H4 (cell line): ENCODE measurements around the gene LRIT3. TPM values are rescaled to one million over a fixed set of nuclear protein-coding genes. Genes with fewer than 3 reads are reported as not detected.
A peak's percentile ranks its signal among the peaks of the same experiment; 100 is the strongest.
"Not testable (repeated sequence)": the region's sequence is repeated elsewhere in the genome, so short reads cannot be mapped to it uniquely, and the experiment has no call there.

Experiments
- DNase-seq: peaks from one replicate; pipeline ENCODE4 v3.0.0-alpha.2; 2015; ENCODE audit warnings: low spot score
- total RNA-seq: library from RNA; depleted of rRNA; stranded (reverse); fragments of >200 nt; shearing (Covaris generic); gene quantifications from 2 replicates; pipeline ENCODE4 v1.2.3, GENCODE V29; 2014

LRIT3 gene
- total RNA-seq, 1 experiment from 2014 or later = not detected

DNA sequence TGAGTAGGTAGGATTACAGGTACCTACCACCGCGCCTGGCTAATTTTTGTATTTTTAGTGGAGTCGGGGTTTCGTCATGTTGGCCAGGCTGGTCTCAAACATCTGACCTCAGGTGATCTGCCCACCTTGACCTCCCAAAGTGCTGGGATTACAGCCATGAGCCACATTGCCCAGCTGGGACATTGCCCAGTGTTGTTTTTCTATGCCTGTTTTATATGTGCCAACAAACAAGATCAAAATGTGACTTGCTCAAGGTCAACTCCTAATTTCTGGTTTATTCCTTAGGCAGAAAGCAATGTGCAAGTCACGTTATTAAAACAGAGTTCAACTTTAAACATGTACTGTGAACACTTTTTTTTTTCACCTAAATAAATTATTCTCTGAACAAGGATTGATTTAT lies 2.7 kb downstream of the LRIT3 start:
- no peak for DNase-seq

DNA sequence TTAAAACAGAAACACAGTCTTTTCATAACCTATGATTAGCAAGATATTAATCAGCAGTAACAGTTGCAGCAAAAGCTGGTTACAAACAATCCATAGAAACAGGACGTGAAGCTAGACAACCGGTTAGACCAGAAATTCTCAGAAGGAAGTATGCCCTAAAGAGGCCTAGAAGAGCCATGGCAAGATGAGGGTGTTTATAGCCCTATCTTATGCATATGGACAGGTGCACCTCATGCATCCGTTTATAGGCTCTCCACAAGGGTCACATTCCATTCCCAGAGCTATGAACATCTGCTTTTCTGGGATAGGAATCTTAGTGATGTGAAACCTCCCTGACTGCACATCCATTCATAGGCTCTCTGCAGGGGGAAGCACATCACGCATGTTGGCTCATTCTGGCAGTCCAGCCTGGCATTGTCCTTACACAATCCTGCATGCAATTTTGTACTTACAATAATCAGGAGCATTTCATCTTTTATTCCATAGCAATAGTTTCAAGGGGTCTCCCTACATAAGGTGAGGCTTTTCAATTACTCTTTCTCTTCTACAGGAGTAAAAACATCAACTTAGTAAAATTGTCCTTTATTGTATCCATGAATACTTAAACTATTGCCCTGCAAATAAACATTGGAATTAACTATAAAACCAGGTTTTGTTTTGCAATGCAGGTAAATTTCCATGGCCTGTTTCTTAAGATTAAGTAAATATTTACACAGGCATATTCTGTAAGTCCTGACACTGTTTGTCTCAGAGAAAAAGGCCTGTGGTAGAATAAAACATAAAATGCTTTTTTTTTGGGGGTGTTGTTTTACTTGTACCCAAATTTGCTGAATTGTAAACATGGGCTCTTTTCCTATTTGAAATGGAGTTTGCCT lies 11.8 kb downstream of the LRIT3 start:
- DNase-seq = not testable (repeated sequence)

DNA sequence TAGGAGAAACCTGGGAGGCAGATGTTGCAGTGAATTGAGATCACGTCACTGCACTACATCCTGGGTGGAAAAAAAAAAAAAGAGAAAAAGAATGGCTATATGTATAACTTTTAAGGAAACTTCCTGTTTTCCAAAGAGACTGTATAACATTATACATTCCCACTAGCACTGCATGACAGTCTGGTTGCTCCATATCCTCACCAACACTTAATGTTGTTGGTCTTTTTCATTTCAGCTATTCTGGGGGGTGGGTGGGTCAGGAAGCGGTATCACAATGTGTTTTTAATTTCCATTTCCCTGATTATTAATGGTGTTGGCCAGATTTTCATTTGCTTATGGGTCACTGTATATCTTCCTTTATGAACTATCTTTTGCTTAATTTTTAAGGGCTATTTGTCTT lies 13.4 kb downstream of the LRIT3 start:
- no peak for DNase-seq

DNA sequence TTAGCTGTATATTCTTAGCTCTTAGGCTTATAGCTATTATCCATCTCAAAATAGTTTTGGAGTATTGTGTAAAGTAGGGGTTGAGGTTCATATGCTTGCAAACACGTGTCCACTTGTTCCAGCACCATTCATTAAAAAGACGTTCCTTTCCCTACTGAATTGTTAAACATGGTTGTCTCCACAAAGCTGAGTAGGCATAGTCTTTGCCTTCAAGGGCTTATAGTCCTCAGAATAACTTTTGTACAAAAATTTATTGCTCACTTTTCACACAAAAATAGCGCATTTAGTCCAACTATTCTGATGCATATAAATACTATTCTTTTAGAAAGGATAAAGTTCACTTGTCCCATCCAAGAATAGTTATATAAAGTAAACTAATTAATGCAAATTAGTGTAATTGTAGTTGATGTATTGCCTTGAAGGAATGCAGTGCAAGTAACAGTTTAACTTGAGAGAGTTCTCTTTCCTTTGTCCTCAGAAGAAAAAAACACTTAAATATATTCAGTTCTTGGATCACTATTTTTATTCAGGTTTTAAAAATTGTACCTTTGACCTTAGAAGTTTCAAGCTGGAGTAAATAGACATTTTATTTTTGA lies 14.1 kb downstream of the LRIT3 start:
- no peak for DNase-seq

DNA sequence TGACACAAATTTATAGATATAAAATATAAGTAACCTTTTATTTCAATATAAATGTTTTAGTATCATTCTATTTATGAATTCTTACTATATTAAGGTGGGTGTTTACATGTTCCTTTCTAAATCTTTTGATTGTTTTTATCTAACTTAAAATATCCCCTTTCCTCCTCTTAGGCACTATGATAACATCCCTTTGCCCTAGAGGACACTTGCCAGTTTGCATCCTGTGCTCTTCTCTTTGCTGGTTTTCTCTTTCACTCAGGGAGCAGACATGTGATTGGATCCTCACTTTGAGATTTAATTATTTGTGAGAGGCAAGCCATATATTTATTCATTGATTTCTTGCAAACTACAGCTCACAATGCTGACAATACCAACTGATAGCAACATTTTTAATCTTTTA lies 16.2 kb downstream of the LRIT3 start:
- no peak for DNase-seq

DNA sequence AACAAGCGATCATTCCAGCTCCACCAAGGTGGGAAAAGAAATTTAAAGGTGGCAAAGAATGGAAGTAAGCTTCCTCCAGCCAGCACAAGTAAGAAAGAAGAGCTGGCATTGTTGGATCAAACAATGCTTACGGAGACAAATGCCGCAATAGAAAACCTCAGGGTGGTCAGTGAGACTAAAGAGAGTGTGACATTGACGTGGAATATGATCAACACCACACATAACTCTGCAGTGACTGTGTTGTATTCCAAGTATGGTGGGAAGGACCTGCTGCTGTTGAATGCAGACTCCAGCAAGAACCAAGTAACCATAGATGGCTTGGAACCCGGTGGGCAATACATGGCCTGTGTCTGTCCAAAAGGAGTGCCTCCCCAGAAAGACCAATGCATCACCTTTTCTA lies 22.2 kb downstream of the LRIT3 start:
- no peak for DNase-seq

DNA sequence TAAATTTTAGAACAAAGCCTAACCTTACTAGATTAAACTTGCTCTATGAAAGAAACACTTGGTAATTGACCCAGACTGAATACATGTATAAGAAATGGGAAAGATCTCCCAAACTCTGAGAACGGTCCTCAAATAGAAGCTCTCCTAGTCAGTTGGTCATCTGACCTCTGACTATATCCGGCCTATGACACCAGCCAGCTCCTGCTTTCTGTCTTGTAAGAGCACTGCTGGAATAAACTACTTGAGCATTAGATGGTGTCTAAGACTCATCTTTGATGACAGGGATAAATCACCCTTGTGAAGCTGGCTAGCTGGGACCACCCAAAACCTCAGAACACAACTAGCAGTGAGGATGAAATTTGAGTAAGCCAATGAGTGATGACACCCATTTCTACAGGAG lies 24.2 kb downstream of the LRIT3 start:
- DNase-seq = no peak

DNA sequence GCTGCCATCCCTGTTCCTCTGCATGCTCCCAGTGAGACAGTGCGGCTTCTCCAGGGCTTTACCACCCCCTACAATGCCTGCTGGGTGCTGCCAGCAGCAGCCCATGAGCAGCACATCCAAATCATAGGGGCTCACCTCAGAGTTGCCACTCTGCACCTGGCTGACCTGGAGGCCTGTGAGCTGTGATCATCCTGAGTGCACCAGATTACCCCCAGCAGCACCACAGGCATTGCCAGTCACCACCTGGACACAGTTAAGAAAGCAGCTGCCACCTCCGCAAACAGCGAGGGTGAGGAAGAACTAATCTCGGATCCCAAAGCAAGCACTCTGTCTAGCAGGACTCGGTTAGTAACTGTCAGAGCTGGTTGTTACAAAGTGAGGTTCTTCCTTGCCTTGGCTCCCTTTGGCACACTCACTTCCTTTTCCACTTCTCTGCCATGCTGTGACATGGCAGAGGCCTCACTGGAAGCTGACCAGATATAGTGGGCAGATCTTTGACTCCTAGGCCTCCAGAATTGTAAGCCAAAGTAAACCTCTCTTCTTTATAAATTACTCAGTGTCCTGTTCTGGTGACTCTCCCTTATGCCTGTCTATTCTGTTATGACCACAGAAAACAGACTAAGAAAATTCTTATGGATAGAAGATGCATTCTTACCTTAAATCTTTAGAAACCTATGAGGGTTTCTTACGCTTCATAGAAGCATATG lies 25.2 kb downstream of the LRIT3 start:
- no peak for DNase-seq

DNA sequence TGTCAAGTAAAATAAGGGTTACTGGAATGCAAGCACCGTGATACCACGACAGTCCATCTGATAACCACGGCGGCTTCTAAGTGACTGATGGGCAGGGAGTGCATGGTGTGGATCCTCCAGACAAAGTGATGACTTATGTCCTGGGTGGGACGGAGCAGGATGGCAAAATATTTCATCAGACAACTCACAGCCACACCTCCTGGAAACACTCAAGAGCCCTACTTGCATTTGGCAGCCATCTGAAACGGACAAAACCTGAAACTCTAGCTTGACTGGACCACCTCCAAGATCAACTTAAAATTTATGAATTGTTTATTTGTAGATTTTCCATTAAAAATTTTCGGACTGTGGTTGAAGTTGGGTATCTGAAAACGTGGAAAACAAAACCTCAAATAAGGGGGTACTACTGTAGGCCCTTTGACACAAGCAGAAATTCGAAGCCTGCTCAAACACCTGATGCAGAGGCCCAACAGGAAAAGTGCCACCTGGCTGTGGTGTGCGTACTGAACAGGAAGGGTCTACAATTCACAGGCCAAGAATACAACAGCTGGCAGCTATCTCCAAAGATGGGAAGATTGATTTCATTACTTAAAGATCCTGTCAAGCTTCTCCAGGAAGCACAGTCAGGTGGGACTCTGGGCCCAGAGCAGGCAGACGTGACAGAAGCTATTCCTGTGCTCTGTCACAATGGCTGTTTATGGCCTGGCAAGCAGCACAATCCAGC lies 26.0 kb downstream of the LRIT3 start:
- DNase-seq = peak; percentile 14

DNA sequence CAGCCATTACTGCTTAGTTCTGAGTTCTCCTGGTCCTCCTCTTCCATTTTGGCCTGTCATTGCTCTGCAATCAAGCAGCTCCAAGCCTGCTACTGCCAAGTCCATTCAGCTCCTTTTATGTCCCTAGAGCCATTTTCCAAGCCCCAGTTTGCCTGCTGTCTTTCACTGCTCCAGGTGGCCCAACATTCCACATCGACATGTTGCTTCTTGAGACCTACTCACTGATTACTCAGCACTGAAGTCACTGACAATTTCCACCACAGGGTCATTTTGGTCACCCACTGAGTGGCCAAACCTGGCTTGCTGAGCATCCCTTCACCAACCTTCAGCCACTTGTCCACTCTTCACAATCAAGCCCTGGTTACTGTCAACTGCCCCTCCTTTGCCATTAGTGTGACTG lies 27.2 kb downstream of the LRIT3 start:
- DNase-seq = no peak

DNA sequence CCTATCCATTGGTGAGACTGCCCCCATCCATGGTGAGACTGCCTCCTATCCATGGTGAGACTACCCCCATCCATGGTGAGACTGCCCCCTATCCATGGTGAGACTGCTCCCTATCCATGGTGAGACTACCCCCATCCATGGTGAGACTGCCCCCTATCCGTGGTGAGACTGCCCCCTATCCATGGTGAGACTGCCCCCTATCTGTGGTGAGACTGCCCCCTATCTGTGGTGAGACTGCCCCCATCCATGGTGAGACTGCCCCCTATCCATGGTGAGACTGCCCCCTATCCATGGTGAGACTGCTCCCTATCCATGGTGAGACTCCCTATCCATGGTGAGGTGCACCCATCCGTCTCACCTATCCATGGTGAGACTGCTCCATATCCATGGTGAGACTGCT lies 27.6 kb downstream of the LRIT3 start:
- not testable (repeated sequence) for DNase-seq

DNA sequence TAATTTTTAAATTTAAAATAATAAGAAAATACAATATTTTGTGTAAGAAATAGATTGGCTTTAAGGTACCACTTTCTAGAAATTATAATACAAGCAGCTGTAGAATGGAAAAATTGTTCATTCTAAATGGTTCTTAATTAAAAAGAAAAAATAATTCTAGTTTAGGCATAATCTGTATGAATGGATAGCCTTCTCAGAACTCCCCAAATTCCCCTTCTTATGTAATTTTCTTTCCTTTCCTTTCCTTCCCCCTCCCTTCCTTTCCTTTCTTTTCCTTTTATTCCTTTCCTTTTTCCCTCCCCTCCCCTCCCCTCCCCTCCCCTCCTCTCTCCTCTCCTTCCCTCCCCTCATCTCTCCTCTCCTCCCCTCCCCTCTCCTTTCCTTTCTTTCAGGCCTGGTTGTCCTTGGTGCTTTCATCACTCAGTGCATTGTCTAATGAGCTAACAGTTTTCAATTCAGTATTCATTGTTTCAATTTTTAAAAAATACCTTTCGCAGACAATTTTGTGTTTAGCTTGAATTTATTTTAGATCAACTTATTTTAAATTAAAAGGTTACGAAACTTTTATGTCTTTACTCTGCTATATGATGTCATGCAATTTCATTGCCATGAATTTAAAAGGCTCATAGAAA lies 28.8 kb downstream of the LRIT3 start:
- no peak for DNase-seq

DNA sequence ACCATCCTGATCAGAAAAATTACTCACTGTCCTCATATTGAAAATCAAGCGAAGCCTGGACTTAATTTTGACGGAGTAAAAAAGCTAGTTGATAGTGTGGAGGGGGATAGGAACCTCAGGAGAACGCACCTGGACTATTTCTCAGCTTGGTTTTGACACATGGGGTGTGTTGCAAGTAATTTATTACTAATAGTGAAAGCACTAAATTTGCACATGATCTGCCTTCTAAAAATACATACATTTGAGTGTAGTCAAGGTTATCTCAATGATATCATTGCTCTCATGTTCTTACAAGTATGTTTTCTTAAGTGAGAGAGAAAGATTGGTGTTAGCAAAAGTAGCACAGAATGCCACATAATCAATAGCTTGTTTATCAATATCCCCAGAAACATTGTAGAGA lies 29.5 kb downstream of the LRIT3 start:
- no peak for DNase-seq

DNA sequence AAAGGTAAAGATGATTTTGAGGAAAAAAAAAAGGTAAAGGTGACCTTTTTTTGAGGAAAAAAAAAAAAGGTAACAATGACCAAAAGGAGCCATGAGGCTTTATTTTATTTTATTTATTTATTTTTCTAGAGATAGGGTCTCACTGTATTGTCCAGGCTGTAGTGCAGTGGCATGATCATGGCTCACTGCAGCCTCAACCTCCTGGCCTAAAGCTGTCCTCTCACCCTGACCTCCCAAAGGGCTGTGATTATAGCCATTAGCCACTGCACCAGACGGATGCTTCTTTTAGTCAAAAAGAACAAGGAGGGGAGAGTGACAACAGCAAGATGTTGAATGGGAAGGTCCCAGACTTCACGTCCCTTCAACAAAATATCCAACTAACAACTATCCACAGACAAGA lies 30.4 kb downstream of the LRIT3 start:
- no peak for DNase-seq

DNA sequence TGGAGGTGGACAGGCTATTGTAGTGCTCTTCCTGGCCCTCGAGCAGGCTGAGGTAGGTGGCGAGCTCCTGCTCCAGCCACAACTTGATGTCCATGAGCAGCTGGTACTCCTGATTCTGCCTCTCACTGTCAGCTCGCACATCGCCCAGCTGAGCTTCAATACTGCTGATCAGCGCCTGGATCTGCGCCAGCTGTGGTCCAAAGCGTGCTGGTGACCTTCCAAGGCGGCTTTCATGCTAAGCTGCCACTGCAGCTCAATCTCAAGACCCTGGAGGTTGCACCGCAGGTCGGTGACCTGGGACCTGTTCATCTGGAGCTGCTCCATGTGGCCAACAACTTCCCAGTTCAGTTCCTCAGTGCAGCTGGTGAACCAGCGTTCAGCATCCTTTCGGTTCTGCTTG lies 31.2 kb downstream of the LRIT3 start:
- DNase-seq = no peak

DNA sequence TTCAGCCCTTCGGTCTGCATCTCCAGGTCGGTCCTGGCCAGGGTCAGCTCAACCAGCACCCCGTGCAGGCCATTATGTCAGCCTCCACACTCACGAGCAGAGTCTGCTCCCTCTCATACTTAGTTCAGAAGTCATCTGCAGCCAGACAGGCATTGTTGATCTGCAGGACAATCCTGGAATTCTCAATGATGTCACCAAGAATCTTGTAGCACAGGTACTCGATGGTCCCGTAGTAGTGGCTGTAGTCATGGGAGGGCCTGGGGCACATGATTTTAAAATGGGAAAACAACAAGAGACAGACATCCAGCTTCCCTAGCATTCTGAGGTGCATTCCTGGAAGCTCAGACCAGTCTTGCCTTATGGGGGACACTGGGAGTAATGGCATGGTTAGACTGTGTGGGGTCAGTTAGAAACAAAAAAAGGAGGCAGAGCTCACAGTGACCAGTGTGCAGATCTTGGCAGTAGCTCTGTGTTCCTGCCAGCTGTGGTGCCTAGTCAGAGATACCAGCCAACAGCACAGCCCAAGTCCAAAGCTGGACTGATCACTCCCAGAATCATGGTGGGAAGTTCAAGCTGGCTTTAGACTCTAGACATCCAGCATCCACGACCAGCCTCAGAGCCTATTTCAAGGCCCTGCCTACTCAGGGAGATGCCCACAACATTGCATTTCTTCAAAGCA lies 31.9 kb downstream of the LRIT3 start:
- DNase-seq = no peak

DNA sequence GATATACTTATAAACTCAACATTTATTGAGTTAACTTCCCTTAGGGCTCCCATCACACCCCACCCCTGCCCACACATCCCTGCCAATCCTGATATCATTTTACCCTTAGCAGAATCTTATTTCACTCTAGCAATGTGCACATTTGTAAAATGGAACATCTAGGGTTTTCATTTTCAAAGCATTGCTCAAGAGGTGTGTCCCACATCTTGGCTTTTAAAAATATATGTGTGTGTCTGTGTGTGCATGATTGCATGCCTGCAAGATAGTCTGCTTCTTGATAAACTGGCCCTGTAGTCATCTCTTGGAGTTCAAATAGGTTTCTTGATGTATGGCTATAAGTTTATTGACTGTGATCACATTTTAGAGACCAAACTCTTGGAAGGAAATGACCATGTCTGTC lies 38.4 kb downstream of the LRIT3 start:
- DNase-seq = no peak

DNA sequence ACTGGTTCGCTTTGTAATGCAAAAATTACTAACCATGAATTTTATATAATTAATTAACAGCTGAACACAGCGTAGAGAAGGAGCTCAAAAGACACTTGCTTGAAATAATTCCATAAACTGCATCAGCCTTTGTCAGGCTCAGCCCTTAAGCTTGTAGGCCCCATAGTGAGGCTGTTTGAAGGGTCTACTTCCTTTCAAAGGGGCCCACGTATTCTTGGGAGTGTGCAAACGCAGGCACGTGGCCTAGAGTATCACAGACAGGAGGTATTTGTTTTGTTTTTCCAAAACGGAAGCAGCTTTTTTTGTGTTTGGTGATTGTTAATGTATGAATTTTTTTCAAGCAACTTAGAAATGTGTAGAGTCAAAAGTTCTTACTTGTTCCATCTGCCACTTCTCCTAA lies 39.2 kb downstream of the LRIT3 start:
- no peak for DNase-seq

DNA sequence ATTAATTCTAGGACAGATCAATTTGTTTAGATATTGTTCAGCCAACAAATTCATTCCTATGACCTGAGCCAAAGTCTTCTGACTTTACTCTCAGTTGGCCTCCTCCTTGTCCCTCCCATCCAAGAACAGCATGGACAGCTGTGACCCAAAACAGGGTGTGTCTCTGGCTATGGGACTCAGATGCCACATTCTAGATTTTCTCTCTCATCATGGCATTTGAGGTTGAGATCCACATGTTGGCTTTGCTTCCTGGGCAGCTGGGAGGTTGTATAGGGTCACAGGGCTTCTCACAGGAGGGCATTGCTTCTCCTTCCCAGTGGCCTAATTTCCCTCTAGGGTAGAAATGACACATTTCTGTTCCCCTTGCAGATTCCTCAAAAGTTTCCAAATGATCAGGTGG lies 42.2 kb downstream of the LRIT3 start:
- no peak for DNase-seq

DNA sequence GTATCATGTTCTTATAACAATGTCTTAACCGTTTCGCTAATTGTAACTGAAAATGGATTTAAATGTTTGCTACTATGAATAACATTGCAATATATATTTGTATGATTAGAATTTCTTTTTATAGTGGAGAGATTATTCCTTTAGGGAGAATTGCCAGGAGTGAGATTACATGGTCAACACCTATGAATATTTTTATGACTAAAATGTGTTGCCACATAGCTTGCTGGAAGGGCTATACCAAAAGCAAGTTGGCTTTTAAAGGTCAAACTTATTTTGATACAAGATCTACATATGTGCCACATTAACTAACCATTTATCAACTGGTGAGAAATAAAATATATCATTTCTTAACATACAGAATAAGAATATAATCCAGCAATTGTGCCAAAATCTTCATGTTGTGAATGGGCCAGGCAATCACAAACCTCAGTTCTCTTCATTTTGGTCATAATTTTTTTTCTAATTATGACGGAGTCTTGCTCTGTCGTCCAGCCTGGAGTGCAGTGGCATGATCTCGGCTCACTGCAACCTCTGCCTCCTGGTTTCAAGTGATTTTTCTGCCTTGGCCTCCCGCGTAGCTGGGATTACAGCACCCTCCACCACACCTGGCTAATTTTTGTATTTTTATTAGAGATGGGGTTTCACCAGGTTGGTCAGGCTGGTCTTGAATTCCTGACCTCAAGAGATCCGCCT lies 54.8 kb downstream of the LRIT3 start:
- no peak for DNase-seq

DNA sequence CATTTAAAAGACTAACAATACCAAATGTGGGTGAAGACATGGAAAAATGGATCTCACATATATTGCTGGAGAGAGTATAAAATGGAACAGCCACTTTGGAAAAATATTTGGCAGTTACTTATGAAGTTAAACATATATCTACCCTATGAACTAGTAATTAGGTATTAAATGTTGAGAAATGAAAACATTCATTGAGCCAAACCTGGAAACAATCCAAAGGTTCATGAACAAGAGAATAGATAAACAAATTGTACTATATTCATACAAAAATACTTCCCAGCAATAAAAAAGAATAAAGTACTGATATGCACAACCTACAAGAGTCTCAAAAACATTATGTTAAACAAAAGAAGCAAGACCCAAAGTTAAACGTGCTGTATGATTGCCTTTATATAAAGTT lies 60.8 kb downstream of the LRIT3 start:
- no peak for DNase-seq
